ENCODE data around the gene PPBP.

PPBP gene, protein sequence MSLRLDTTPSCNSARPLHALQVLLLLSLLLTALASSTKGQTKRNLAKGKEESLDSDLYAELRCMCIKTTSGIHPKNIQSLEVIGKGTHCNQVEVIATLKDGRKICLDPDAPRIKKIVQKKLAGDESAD

DNA sequence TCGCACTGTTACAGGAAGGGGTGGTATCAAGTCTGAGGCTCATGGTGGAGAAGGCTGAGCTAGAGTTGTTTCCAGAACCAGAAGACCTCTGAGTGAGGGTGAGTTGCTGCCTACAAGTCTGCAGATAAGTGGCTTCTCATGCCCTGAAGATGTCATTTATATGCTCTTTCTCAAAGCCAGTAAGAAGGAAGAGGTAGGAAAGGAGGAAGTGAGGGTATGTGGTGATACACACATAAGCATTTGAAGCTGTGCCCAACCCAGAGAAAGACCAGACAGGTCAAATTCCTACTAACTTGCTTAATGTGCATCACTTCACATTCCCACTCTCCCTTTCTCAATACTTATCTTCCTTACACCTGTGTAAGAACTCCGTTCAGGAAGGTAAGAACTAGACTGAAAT, at the start of gene PPBP:
PPBP (minus strand) TSS at position 130 of the 400 bp plus-strand sequence; CDS start at position 43, 87 bp downstream.
- DNase-seq, result no peak
- intact Hi-C loops (cut with DNase I), result no loop called here

DNA sequence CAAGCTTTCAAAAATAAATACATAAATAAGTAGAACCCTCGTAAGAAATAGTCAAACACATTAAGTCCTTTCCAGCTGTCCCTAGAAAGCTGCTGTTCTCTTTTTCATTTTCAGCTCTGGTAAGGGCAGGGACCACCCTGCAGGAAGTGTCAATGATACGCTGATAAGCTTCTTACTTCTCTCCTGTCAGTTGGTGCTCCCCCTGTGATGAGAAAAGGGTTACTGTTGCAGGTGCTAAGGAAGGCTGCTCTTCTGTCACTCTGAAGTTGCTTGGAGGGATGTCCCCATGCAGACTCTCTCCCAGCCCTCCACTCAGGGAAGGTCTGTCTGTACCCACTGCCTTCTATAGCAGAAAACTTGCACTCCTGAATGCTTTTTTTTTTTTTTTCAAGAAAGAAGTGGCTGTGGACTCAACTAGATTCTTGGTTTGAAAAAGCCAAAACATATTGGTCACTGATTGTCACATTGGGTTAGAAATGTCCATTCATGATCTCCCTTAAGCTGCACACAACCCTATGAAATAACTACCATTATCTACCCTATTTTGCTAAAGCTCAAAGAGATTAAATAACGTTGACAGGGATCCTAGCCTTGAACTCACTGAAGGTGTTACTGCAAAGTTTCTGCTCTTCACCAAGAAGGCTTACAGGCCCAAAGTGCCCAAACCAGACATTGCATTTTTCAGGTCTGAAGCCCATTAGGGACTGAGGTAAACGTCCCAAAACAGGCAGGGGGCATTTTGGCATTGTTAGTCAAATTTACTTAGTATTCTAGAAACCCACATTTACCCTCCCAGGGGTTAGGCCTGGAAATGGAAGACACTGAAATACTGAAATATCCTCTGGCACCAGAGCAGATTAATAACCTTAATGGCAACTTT, 49.3 kb upstream of the PPBP start:
- intact Hi-C loops (cut with DNase I), result no loop called here
- no peak for DNase-seq

DNA sequence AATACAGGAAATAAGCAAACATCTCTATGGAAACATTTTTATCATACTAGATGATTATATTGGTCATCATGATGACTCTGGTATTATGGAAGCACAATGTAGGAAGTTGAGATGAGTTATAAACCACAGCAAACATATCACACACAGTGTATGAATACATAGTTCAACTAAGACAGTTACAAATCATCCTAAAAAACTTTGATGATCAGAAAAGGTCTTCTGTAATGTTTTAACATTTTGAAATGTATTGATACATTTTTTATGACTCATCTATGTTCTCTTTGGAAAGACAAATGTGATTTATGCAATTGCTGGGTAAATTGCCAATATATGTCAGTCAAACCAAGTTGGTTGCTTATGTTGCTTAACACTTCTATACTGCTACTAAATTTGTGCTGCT, 45.7 kb upstream of the PPBP start:
- intact Hi-C loops (cut with DNase I), result no loop called here
- no peak for DNase-seq

DNA sequence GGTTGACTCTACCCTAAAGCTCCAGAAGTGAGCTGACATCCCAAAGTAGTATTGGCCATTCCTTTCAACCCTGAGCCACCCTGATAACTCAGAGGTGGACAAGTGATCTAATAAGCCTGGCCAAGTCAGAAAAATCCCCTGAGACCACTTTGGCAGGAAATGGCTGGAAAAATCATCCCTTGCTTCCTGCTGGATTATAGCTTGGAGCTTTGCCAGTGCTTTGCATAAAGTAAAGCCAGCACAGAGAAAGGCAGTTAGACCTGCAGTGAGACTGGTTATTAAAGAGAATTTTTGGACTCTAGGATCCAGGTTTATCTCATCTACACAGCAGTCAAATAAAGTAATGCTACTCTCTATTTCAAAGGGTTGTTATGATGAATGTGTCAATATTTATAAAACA, 44.1 kb upstream of the PPBP start:
- intact Hi-C loops (cut with DNase I), result no loop called here

DNA sequence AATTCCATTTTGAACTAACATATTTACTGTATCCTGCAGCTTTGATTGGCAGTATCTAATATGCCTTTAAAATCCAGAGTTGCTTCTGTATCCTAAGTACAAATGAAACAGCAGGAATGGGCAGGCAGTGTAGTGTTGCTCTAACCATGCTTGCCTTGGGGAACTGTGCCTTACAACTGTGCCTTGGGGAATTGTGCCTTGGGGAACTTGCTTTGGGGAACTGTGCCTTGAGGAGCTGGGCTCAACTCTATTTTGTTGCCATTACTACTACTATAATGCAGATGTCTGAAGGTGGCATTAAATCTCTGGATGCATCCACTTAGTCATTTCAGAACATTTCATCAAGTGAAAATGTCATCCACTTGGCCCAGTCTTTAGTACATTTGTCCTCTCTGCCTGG, 43.6 kb upstream of the PPBP start:
- no peak for DNase-seq
- intact Hi-C loops (cut with DNase I), result no loop called here

More for the DNA sequence above, 44.1 kb upstream of the PPBP start:
- no peak for DNase-seq

DNA sequence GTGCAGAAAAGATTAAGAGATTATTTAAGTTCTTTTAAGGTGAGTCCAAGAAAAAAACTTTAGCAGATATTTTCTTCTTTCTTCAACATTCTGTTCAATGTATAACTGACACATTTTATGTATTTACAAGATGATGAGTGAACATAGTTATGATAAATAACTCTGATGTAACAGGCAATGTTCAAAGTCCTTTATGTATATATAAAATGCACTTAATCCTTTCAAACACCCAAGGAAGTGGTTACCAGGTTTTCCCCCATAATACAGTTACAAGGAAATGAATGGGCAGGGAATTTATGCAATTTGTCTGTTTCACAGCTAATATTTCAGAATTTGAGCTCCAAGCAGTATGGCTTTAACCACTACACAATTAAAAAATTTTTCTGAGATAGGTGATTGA, 42.3 kb upstream of the PPBP start:
- DNase-seq, result no peak
- intact Hi-C loops (cut with DNase I), result no loop called here

DNA sequence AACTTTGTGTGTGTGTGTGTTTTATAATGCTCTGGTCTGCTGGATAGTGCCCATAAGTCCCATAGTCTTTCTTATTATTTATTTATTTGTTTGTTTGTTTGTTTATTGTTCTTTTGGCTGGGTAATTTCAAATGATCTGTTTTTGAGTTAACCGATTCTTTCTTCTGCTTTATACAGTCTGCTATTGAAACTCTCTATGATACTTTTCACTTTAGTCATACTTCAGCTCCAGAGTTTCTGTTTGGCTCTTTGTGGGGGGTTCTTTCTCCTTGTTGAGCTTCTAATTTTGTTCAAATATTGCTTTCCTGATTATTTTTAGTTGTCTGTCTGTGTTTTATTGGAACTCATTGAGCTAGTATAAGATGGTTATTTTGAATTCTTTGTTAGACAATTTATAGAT, 40.5 kb upstream of the PPBP start:
- intact Hi-C loops (cut with DNase I), result no loop called here
- DNase-seq, result no peak

DNA sequence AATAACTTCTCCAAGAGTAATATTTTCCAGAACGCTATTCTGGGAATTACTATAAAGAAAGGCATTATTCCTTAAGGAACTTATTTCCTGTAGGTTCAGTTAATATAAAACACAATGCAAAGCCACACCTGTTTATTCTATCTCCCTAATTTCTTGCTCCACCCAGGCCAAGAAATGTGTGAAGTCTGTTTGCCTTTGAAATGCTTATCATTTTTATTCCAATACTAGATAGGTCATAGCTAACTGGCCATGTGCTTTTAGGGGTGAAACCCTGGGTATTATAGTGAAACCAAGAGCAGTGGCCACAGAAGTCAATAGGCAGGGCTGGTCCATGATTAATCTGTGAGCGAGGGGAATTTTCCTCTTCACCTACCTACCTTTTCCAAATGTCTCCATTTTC, 35.7 kb upstream of the PPBP start:
- intact Hi-C loops (cut with DNase I), result no loop called here
- DNase-seq, result no peak

DNA sequence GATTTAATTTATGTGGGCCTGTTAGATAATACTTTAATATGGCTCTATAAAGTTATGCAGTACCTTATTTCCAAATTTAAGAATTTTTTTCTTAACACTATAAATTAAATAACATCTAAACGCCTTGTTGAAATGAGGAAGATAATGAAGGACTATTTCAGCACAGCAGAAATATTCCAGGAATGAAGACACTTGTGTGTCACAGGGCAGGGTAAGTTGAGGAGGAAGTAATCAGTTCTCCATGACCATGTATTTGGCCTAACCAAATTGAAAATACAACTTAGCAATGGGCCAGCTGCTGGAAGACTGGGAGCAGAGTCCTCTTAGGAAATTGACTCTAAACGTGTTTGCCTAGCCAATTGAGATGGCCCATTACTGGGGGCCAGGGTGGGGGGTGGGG, 33.6 kb upstream of the PPBP start:
- intact Hi-C loops (cut with DNase I), result no loop called here
- DNase-seq, result no peak

DNA sequence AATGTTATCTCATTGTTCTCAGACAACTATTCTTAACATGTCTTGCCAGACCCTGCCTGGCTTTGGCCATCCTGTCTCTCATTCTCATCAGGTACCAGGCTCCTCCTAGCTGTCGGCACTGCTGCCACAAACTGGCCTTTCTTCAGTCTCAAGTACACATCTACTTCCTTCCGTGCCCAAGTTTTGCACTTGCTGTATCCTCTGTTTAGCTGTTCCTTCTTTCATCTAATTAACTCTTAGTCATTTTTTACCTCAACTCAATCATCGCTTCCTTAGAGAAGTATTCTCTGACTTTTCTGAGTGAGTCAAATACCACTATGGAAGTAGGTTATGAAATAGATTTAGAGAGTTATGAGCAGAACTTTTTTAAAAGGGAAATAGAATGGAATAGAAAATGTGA, 30.8 kb upstream of the PPBP start:
- intact Hi-C loops (cut with DNase I), result no loop called here

DNA sequence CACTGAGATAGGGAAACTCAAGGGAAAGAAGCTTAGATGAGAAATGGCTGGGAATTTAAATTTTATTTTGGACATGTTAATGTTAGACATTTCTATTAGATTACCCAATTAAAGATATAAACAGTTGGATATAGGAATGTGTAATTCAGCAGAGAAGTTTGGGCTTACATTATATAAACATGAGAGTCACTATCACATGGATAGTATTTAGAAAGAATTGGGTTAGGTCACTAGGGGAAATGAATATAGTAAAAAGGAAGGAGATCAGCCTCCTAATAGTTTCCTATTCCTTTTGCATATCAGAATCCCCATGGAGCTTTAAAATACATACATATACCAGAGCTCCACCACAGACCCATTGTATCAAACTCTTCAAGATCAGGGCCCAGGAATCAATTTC, 30.1 kb upstream of the PPBP start:
- intact Hi-C loops (cut with DNase I), result no loop called here
- DNase-seq, result no peak

More for the DNA sequence above, 30.8 kb upstream of the PPBP start:
- DNase-seq, result no peak

DNA sequence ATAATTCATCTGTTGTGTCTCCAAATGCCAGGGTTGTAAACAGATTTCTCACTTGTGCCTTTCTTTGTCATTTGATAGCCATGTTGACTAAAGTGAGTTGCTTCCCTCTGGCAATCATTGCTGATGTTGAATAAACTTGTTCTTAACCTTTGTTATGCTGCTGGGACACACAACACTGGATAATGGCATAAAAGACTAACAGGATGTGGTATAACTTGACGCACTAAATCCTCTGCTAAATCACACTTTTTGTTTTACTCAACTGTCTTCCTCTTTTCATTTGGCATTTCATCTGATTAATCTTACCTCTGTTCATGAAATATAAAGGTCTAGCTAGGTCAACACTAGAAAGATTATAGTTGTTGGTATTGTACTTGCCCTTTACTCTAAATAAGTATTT, 28.1 kb upstream of the PPBP start:
- no peak for DNase-seq
- intact Hi-C loops (cut with DNase I), result no loop called here

DNA sequence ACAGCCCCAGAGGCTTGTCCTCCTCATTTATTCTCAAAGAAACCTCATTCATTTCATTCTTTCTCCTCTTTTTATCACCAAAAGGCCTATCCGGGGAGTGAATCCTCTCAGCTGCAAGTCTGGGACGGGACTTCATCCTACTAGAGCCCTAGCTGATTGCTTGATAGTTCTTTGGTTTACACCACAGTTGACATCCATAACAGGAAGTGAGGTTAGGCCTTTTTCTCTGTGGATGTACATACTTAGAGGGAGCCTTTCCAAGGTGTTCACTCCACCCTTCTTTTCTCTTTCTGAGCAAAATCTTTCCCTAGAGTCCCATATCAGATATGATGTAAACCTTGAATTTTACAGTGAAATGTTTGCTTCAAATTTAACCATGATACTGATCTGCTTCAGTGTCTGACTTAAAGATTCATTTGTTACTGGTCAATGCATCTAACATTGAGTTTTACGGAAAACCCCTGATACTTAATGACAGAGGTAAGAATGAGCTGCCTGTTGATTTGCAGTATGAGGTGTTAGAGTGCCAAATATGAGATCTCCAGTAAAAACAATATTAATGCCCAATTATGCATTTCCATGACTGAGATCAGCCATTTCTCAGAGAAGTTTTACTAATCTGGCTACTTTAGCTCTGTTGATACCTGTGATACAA, 27.3 kb upstream of the PPBP start:
- intact Hi-C loops (cut with DNase I), result no loop called here
- DNase-seq, result no peak

DNA sequence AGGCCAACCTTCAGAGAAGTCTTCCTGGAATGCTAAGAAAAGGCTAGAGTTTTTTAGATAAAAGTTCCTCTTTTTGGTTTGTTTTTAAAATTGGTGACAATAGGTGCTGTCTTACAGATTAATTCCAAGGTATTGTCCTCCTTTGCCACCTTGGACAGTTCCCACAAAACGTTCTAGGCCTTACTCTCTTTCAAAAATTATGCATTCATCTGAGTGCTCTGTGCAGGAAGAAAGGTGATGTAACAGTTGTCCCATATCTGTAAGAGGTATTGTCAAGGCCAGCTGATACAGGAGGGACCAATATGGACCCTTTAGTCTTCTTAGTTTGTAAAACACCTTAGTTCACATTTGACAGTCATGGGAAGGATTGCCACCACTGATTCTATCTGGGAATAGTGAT, 26.3 kb upstream of the PPBP start:
- intact Hi-C loops (cut with DNase I), result no loop called here
- DNase-seq, result no peak

DNA sequence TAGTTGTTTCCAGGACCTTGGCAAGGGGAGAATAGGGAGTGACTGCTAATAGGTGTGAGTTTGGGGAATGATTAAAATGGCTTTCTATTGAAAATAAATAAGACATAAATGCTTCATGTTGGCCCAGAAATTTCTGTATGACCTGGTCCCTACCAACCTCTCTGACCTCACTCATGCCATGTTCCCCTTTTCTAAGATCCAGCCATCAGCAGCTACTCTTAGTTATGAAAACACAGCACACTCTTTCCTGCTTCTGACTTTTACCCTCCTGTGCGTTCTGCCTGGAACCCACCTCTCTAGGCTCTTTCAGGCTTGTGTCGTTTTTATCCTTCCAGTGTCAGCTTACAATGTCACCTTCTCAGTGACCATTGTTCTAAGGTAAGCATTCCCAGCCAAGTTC, 25.3 kb upstream of the PPBP start:
- intact Hi-C loops (cut with DNase I), result no loop called here
- DNase-seq, result no peak

DNA sequence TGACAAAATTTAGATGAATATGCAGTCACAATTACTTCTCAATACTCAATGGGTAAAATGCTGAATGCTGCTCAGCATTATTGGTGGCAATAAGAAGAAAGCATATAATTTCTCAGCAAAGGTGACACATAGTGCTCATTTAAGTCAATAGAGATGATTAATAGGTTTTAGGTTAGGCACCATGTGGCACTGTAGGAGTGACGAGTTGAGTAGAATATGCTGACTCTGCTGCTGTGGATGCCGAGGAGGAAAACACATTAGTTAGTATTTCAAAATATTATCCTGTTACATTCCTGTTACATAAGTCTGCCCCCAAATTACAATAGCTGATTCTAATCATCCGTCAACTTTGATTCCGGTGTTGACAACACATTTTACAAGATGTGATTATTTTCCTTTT, 24.1 kb upstream of the PPBP start:
- intact Hi-C loops (cut with DNase I), result no loop called here
- no peak for DNase-seq

DNA sequence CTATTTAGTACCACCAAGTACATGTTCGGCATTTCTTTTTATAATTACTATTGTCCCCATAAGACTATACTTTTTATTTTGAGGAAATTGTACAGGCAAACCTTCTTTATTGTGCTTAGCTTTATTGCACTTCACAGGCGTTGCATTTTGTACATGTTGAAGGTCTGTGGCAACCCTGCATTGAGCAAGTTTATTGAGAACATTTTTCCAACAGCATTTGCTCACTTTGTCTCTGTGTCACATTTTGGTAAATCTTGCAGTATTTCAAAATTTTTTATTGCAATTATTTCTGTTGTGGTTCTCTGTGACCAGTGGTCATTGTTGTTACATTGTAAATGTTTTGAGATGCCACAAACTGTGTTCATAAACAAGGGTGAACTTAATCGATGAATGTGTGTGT, 21.3 kb upstream of the PPBP start:
- intact Hi-C loops (cut with DNase I), result no loop called here
- DNase-seq, result no peak

DNA sequence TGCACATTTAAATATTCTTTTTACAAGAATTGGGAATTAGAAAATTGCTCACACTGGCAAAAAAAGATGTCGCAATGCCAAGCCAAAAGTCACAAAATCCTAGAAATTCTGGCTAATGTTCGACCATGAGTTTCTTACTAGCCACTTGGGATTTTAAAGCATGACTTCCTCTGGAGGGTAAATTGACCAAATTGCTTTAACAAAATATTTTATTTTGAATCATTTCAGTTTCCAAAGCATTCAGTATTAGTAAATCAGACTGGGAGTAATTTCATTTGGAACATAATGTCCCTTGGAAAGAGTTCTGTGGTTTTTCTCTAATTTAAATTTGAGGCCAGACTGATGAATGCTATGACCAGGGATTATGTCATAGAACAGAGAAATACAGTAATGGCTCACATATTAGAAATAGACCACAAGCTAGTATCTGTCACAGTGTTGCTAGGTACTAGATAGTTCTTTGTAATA, 18.1 kb upstream of the PPBP start:
- intact Hi-C loops (cut with DNase I), result no loop called here
- no peak for DNase-seq

DNA sequence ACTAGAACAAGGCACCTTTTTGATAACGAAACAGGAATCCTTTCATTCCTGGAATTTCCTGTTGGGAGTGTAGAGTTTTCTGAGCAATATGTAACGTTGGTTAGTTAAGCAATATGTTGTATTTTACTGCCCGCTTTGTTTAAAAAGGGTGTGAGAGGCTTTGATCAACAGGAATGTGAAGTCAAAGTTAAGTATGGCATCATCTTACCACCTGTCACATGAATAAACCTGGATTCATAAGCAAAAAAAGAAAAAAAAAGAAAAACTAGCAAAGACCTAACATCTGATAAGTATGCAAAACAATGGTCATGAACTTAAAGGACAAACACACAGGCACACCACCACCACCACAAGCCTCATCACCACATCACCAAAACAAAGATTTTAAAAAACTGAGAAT, 17.5 kb upstream of the PPBP start:
- intact Hi-C loops (cut with DNase I), result no loop called here
- no peak for DNase-seq

DNA sequence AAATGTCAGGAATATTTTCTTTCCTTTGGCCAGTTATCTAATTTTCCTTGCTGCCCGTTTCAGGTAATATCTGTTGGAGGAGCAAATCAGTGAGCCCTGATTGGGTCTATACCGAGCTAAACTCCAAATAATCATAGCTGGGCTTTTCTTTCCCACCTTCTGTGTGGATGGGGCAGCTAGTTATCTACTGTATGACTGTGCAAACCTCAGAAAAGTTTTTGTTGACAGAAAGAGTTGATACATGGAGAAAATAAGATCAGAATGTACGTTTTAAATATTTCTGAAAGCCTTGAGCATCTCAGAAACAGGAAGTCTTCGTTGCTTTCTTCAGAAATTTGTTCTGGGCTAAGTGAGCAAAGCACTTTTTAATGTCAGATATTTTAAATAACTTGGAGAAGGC, 16.7 kb upstream of the PPBP start:
- DNase-seq, result no peak
- intact Hi-C loops (cut with DNase I), result no loop called here

DNA sequence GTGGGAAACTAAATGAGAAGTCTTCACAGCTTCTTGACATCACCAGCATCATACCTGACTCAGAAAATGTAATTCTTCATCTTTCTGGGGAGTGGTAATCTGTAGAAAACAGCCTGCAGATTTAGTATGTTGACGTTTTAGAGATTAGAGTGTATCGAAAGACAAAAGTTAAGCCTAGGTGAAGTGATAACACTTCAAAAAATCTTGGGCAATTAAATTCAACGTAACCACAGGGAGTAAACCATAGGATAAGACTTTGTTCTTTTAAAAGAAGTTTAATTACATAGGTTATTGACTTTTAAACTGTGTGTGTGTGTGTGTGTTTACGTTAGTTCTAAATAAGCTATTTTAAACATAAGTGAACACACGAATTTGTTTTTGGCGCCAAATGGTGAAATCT, 12.3 kb upstream of the PPBP start:
- intact Hi-C loops (cut with DNase I), result no loop called here
- DNase-seq, result no peak
